GM19324 (cell line): ENCODE results near the gene TRRAP.

Experiments
- ATAC-seq: cut with Tn5 transposase; IDR thresholded peaks from one replicate; pipeline ENCODE4 v1.9.1; 2021; ENCODE audit warnings: mild to moderate bottlenecking, moderate library complexity; ENCODE audit not compliant: unreplicated experiment, low FRiP score

TRRAP gene

DNA sequence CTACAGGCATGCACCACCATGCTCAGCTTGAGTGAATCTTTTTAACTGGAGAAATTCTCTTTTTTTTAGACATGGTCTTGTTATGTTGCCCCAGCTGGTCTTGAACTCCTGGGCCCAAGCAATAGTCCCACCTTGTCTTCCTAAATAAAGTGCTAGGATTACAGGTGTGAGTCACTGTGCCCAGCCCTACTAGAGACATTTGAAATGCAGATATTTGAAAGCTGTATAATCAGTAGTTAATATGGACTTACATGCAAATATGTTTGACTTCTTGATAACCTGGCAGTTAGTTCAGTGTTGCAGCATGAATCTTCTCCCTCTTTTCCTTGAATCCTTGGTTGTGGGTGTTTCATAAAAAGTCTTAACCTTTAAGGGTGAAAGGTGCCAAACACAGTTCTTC, 8.7 kb downstream of the TRRAP start:
- ATAC-seq: no peak

DNA sequence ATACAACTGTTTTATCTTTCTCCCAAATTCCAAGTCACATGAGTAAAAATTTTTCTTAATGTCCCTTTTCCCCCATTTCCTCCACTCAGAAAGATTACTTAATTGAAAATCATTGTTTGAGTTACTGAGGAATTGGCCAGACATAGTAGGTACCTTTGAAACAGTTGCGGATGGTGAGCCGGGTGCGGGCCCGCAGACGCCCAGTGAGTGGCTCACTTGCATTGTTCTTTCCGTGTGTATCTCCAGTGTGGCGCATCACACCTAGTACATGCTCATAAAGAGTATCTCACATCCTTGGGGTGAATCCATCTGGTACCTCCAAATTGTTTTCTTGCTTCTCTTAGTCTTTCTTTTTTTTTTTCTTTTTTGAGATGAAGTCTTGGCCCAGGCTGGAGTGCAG, 14.3 kb downstream of the TRRAP start:
- ATAC-seq: no peak

DNA sequence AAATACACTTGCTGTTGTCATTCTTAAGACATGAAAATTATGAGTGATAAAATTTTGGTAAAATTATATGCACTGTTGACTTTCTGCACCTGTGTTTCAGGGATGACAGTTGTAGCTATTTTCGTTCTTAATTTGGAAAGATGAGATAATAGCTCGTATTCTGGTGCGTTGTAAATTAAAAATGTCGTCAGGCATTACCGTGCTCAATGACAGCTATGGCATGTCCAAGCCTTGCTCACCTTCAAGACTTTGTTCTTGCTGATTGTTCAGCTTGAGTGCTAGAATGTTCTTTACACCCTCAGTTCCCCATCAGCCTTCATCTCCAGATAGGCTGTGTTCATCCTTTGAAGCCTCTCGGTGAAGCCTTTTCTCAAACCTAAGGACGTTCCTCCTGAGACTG, 21.5 kb downstream of the TRRAP start:
- ATAC-seq: no peak

DNA sequence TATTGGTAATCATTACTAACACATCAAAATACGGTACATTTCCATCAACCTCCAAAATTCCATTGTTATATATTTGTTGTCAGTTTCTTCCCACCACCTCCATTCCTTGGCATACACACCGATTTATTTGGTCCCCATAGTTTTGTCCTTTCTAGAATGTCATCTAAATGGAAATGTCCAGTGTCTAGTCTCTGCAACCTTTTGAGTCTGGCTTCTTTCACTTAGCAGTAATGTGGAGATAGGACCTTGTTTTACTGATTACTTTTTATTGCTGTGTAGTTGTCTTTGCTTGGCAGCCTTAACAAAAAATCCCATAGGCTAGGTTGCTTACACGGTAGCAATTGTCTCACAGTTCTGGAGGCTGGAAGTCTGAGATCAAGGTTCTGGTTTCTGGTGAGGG, 22.5 kb downstream of the TRRAP start:
- no peak for ATAC-seq

DNA sequence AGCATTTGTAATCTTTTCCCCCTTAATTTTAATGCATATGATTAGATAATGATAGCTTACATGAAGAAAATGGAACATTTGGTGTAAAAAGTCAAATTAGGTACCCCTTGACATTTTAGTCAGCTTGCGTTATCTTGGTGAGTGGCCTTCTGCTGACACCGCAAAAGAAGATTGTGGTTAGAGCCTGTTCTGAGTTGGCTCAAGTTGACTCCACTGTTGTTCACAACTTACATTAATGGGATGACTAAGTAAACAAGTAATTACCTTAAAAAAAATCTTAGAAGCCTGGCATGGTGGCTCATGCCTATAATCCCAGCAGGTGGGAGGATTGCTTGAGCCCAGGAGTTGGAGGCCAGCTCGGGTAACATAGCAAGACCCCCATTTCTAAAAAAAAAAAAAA, 24.2 kb downstream of the TRRAP start:
- ATAC-seq: no peak

DNA sequence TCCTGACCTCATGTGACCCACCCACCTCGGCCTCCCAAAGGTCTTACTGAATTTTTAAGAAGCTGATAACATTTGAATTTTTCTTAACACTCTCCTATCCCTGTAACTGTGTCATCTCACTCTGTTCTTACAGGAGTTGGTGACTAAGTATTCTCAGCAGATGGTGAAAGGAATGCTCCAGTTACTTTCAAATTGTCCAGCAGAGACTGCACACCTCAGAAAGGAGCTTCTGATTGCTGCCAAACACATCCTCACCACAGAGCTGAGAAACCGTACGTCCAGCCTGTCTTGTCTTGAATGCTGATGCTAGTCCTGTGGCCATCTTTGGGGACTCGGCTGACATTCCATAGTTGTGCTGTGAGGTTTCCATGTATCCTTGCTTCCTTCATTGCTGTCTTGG, 24.9 kb downstream of the TRRAP start:
- ATAC-seq: no peak

DNA sequence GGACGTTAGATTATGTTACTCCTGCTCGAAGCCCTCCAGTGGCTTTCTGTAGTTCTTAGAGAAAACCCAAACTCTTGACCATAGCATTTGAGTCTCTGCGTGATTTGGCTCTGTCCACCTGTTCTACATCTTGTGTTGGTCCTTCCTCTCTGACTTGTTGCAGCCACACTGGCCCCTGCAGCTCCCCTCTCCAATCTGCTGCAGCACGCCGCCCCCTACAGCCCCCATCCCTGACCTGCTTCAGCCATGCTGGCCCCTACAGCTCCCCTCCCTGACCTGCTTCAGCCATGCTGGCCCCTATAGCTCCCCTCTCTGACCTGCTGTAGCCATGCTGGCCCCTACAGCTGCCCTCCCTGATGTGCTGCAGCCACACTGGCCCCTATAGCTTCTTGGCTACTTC, 29.2 kb downstream of the TRRAP start:
- ATAC-seq: no peak

DNA sequence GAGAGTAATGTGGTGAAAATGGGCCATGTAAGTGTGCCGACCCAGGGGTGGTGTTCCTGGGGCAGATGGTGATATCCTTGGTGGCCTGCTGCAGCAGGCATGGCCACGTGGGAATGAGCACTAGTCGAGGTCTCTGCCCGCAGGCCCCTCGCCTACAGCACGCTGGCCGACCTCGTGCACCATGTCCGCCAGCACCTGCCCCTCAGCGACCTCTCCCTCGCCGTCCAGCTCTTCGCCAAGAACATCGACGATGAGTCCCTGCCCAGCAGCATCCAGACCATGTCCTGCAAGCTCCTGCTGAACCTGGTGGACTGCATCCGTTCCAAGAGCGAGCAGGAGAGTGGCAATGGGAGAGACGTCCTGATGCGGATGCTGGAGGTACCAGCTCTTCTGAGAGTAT, 30.3 kb downstream of the TRRAP start:
- no peak for ATAC-seq

DNA sequence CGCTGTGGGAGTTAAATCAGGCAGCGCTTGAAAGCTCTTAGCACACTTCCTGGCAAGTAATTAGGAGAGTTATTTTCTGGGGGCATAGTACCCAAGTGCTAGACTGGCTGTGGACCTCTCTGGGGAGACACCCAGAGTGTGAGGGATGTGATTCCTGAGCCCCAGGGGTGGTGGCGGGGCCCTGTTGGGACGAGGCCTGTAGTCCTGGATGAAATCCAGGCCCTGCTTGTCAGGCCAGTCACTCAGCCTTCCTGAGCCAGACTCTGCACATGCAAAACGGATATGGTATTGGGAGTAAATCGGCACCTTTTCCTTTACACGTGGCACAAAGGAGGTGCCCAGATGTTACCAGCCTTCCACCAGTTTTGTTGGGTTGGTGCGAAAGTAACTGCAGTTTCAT, 31.2 kb downstream of the TRRAP start:
- no peak for ATAC-seq

DNA sequence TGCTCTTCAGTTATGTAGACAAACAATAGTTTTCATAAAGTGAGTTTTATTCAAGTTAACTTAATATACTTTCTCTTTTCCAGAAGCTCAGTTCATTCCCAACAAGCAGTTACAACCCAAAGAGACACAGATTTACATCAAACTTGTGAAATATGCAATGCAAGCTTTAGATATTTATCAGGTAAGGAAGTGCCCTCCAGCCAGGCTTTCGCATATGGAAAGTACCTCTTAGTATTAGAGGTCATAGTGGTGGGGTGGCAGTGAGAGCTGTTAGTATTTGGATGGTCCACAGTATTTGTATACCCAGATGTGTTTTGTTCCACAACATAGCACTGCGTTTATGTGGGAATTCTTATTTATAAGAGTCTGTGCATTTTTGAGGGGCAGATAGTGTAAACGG, 32.1 kb downstream of the TRRAP start:
- no peak for ATAC-seq

DNA sequence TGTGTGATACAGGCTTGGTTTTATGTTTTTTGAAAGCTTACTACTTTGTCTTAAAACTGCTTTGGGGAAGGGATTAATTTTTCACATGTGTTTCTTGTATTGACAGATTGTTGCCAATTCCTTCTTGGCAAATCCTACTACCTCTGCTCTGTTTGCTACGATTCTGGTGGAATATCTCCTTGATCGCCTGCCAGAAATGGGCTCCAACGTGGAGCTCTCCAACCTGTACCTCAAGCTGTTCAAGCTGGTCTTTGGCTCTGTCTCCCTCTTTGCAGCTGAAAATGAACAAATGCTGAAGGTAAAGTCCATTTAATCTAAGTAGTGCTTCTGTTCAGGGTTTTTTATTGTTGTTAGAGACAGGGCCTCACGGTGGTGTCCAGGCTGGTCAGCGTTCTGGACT, 33.6 kb downstream of the TRRAP start:
- no peak for ATAC-seq

DNA sequence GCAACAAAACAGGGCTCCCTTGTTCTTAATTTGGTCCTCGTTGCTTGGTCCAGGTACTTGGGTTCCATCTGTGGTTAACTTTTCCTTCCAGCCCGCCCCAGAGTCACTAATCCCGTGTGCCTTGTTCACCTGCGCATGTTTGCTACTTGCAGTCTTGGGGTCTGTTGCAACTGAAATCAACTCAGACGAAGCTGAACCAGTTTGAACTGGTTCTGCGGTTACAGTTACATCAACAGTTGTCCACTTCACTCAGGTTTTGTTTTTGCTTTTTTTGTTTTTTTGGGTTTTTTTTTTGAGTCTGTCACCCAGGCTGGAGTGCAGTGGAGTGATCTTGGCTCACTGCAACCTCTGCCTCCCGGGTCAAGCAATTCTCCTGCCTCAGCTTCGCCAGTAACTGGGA, 34.7 kb downstream of the TRRAP start:
- ATAC-seq: no peak

DNA sequence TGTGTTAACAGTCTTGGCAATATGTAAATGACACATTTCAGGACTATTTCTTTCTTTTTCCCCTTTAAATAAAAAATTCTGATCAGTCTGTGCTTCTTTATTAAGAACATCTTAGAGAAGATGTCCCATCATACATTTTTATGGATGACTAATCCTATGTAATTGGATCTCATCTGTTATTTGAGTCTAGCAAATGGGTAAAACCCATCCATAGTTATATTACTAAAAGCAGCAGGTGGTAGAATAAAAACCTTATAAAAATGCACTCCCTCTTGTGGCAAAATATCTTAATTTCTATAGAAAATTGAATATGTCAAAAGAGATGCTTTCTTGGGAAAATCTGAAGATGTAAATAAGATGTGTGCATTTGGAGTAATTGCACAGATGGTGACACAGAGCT, 35.3 kb downstream of the TRRAP start:
- no peak for ATAC-seq

DNA sequence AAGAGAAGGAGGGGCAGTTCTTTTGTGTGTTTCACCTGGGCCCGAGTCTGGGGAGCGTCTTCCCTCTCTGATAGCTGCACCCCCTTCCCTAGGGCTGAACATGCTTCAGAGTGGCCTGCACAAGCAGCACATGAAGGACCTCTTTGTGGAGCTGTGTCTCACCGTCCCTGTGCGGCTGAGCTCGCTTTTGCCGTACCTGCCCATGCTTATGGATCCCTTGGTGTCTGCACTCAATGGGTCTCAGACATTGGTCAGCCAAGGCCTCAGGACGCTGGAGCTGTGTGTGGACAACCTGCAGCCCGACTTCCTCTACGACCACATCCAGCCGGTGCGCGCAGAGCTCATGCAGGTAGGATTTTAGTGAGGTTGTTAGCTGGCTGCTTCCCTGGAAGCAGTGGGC, 39.0 kb downstream of the TRRAP start:
- ATAC-seq: no peak

DNA sequence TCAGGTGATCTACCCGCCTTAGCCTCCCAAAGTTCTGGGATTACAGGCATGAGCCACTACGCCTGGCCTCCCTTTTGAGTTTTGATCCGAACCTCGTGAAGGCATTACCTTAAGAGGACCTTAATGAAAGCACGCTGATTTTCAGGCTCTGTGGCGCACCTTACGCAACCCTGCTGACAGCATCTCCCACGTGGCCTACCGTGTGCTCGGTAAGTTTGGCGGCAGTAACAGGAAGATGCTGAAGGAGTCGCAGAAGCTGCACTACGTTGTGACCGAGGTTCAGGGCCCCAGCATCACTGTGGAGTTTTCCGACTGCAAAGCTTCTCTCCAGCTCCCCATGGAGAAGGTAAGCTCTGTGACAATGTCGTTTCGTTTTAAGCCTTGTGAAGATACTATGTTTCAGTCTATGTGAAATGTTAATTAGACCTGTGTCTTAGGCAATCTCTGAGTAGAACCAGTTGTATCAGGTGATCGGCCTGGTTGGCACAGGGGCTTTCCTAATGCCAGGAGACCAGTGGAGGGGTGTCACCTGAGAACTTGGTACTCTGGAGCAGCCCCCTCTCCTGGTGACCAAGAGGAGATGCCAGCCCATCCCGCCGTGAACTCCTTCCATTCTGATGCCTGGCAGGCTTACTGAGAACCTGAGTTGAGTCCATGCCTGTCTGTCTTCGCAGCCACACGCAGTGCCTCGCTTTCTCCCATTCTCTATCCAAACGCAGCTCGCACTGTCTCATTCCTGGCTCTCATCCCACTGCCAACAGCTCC, 43.5 kb downstream of the TRRAP start:
- no peak for ATAC-seq

DNA sequence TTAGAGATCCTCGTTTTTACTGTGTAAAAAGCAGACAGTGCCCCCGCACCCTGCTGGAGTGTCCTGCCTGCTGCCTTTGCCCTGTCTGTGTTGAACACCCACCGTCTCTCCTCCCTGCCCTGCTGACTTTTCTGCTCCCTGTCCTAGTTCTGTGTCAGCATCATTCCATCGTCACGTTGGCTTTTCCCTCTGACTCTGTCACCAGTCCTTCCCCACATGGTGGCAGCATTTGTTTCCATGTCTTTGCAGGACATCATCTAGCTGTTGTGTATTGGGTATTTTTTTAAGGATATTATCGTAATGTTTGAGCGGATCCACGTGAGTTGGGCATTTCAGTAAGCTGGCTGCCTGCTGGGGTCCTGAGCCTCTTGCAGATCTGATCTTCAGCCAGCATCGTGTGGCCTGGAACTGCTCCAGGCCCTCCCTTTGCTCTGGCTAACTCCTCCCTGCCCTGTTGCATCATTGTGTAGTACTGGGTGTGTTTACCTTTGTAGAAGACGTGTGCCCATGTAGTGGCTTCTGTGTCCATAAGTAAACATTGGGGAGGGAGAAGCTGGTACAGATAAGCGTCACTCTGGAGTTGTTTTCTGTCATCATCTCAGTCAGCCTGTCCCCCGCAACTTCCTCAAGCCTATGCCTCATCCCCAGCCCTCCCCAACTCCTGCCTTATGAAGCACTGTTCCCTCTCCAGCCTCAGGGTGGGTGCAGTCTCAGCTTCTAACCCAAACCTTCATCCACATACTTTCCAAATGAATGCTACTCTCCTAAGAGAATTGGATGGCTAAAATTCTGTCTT, 44.3 kb downstream of the TRRAP start:
- ATAC-seq: no peak

DNA sequence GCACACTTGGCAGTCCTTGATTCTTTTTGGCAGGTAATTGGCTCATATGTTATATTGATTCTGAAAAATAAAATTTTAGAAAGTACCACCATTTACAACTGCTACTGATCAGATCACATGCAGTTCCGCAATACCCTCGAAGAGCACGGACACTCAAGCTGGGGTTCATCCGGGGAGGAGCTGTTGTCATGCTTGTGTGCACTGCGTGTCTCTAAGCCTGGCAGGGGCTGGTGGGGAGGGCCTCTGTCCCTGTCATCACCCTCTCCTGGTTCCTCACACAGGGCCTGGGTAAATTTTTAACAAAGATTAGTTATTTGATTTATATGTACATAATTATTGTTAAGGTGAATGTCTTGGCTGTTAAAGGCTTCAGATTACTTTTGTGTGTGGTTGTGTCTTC, 45.2 kb downstream of the TRRAP start:
- ATAC-seq: no peak

DNA sequence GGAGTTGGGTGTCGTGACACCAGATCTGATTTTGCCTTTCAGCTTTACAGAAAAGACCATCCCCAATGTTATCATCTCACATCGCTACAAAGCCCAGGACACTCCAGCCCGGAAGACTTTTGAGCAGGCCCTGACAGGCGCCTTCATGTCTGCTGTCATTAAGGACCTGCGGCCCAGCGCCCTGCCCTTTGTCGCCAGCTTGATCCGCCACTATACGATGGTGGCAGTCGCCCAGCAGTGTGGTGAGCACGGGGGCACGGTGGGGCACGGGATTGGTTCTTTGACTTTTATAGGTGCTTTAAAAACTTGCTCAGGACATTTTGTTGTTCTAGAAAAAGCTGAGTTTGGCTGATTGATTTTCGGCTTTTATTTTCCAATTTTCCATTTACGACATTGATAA, 48.8 kb downstream of the TRRAP start:
- ATAC-seq: no peak

DNA sequence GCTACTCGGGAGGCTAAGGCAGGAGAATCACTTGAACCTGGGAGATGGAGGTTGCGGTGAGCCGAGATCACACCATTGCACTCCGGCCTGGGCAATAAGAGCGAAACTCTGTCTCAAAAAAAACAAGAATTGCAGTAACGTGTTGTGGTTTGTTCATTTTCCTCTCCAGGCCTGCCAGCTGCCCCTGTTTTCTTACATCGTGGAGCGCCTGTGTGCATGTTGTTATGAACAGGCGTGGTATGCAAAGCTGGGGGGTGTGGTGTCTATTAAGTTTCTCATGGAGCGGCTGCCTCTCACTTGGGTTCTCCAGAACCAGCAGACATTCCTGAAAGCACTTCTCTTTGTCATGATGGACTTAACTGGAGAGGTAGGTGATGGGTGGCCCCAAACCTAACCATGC, 52.1 kb downstream of the TRRAP start:
- ATAC-seq: no peak

DNA sequence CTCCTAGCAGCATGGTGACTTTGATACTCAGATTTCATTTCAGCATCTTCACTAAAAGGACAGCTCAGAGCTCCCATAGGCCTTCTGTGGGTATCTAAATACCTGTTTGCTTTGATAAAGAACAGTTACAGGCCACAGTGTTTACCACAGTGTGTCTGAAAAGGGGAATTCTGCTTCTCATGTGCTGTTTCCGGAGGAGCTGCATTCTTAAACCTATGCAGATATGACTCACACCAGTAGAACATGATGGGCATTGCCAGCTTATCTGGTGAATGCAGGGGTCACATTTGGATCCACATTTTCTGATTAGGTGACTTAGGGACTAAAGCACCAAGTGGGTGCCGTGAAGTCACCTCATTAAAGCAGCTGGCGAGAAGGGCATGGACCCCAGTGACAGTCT, 52.6 kb downstream of the TRRAP start:
- ATAC-seq: no peak

DNA sequence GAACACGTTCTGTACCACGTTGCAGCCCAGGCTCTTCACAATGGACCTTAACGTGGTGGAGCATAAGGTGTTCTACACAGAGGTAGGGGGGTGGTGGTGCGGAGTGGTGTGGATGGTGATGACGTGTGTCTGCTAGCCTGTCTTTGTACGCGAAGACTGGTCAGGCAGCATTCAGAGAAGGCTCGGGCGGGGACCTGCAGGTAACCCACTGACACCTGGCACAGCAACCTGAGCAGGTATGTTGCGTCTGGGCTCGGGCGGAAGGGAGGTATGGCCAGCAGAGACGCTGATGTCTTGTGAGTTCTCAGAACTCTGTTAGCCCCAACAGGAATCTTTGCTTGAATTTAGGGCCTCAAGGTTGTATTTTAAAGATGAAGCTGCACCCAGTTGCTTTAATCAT, 55.0 kb downstream of the TRRAP start:
- no peak for ATAC-seq

DNA sequence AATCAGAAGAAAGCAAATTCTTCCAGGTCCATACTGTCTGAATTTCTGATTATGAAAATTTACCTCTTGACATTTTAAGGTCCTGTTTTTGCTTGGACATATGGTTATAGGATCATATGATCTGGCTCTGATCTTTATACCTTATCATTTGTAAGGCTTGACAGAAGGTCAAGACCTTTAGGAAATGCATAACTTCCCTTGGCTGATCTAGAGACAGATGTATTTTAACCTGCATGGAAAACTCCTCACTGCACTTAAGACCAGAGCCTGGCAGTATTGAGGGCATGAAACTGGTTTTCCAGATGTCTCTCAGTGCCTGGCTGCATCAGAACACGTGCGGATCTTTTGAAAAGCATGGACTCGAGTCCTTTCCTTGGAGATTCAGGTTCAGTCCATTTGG, 55.9 kb downstream of the TRRAP start:
- ATAC-seq: no peak
